HG02610 (cell line): ENCODE measurements around the gene PRPSAP2.
"Not testable (repeated sequence)": the region's sequence is repeated elsewhere in the genome, so short reads cannot be mapped to it uniquely, and the experiment has no call there.

Experiments
- ATAC-seq: cut with Tn5 transposase; IDR thresholded peaks from one replicate; pipeline ENCODE4 v1.9.1; 2021; ENCODE audit warnings: mild to moderate bottlenecking, moderate library complexity; ENCODE audit not compliant: unreplicated experiment

Gene PRPSAP2

GRCh38 chr17:18937981-18938691 lies 80.2 kb downstream of the PRPSAP2 start:
- no peak for ATAC-seq

- ATAC-seq: no peak
These were observed 80.7 kb downstream of the PRPSAP2 start for GRCh38 chr17:18938692-18939023.

- ATAC-seq: no peak
These were observed 86.7 kb downstream of the PRPSAP2 start for GRCh38 chr17:18944646-18945045.

GRCh38 chr17:18946536-18946935 lies 88.6 kb downstream of the PRPSAP2 start:
- ATAC-seq: no peak

- ATAC-seq: no peak
These were observed 89.9 kb downstream of the PRPSAP2 start for GRCh38 chr17:18947866-18948265.

- ATAC-seq: no peak
These were observed 90.6 kb downstream of the PRPSAP2 start for GRCh38 chr17:18948476-18949006.

- ATAC-seq: no peak
These were observed 91.6 kb downstream of the PRPSAP2 start for GRCh38 chr17:18949566-18949965.

GRCh38 chr17:18950346-18950745 lies 92.4 kb downstream of the PRPSAP2 start:
- no peak for ATAC-seq

- no peak for ATAC-seq
These were observed 93.3 kb downstream of the PRPSAP2 start for GRCh38 chr17:18950944-18951905.

GRCh38 chr17:18951941-18952842 lies 94.3 kb downstream of the PRPSAP2 start, which contains the start of gene SLC5A10:
TSS of gene SLC5A10 (plus strand) at chr17:18952165. CDS start at chr17:18952206, 41 bp downstream.
- no peak for ATAC-seq

GRCh38 chr17:18953231-18953728 lies 95.3 kb downstream of the PRPSAP2 start:
- no peak for ATAC-seq

- no peak for ATAC-seq
These were observed 96.4 kb downstream of the PRPSAP2 start for GRCh38 chr17:18954321-18954720.

- ATAC-seq: no peak
These were observed 97.1 kb downstream of the PRPSAP2 start for GRCh38 chr17:18955009-18955408.

GRCh38 chr17:18956021-18956420 lies 98.1 kb downstream of the PRPSAP2 start:
- not testable (repeated sequence) for ATAC-seq

GRCh38 chr17:18956581-18956980 lies 98.7 kb downstream of the PRPSAP2 start:
- ATAC-seq: no peak

- ATAC-seq: no peak
These were observed 99.9 kb downstream of the PRPSAP2 start for GRCh38 chr17:18957831-18958230.

- no peak for ATAC-seq
These were observed 100.7 kb downstream of the PRPSAP2 start for GRCh38 chr17:18958611-18959010.

GRCh38 chr17:18959071-18959844 lies 101.3 kb downstream of the PRPSAP2 start:
- no peak for ATAC-seq

GRCh38 chr17:18959845-18960240 lies 101.9 kb downstream of the PRPSAP2 start:
- no peak for ATAC-seq

- ATAC-seq: no peak
These were observed 102.3 kb downstream of the PRPSAP2 start for GRCh38 chr17:18960241-18960665.
